Measurements from ENCODE around the gene FGFR1OP2. TPM values are rescaled to one million over a fixed set of nuclear protein-coding genes. Genes with fewer than 3 reads are reported as not detected.
"Not testable (repeated sequence)": the region's sequence is repeated elsewhere in the genome, so short reads cannot be mapped to it uniquely, and the experiment has no call there.

FGFR1OP2 gene
- total and polyA plus RNA-seq, 2 experiments from 2014 or later, result 35.6 to 45.0 TPM

- H3K4me1 Mint-ChIP-seq; H3K27me3 Mint-ChIP-seq (ENCODE audit: insufficient read depth, low read depth, poor library complexity); ATAC-seq; H3K9me2 ChIP-seq (ENCODE audit: insufficient read depth); H3K79me2 ChIP-seq (replicated peaks; ENCODE audit: insufficient read depth); H3K27ac Mint-ChIP-seq; H3K27me3 ChIP-seq (ENCODE audit: insufficient read depth); H3K27ac ChIP-seq (ENCODE audit: low read depth); H3K4me1 ChIP-seq (ENCODE audit: insufficient read depth); H3K4me3 Mint-ChIP-seq; H4K20me1 ChIP-seq (replicated peaks; ENCODE audit: insufficient read depth); H3K4me3 ChIP-seq; DNase-seq (ENCODE audit: low spot score); H2AFZ ChIP-seq; H3K9me3 Mint-ChIP-seq; H3F3A ChIP-seq (replicated peaks; ENCODE audit: low read depth); H3K4me2 ChIP-seq: not testable (repeated sequence)
- peaks cover 24% of the 10 kb centered on the region for H3K36me3 Mint-ChIP-seq (ENCODE audit: low read depth)
- peaks cover 24% of the 10 kb centered on the region; the same call in 1 of the 2 replicates for H3K36me3 ChIP-seq (ENCODE audit: insufficient read depth)
These were observed 23.1 kb downstream of the FGFR1OP2 start for GRCh38 chr12:26961391-26961790.

- no peak for TF ChIP-seq CREB1 (CRISPR knock-in tag; IDR thresholded peaks at IDR 0.05; ENCODE audit: low read depth)
- TF ChIP-seq, protein P1, sequence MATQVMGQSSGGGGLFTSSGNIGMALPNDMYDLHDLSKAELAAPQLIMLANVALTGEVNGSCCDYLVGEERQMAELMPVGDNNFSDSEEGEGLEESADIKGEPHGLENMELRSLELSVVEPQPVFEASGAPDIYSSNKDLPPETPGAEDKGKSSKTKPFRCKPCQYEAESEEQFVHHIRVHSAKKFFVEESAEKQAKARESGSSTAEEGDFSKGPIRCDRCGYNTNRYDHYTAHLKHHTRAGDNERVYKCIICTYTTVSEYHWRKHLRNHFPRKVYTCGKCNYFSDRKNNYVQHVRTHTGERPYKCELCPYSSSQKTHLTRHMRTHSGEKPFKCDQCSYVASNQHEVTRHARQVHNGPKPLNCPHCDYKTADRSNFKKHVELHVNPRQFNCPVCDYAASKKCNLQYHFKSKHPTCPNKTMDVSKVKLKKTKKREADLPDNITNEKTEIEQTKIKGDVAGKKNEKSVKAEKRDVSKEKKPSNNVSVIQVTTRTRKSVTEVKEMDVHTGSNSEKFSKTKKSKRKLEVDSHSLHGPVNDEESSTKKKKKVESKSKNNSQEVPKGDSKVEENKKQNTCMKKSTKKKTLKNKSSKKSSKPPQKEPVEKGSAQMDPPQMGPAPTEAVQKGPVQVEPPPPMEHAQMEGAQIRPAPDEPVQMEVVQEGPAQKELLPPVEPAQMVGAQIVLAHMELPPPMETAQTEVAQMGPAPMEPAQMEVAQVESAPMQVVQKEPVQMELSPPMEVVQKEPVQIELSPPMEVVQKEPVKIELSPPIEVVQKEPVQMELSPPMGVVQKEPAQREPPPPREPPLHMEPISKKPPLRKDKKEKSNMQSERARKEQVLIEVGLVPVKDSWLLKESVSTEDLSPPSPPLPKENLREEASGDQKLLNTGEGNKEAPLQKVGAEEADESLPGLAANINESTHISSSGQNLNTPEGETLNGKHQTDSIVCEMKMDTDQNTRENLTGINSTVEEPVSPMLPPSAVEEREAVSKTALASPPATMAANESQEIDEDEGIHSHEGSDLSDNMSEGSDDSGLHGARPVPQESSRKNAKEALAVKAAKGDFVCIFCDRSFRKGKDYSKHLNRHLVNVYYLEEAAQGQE (IDR thresholded peaks at IDR 0.05; ENCODE audit: unreplicated experiment), result no peak
- TF ChIP-seq EZH2 (IDR thresholded peaks at IDR 0.05; ENCODE audit: low read depth, unreplicated experiment), result no peak
- TF ChIP-seq CTCF (conservative IDR thresholded peaks at IDR 0.05; ENCODE audit: low read depth in 2 of 2), result no peak
- TF ChIP-seq JUNB (IDR thresholded peaks at IDR 0.05; ENCODE audit: unreplicated experiment), result no peak
- no peak for TF ChIP-seq ZNF114 (CRISPR knock-in tag; IDR thresholded peaks at IDR 0.05)
- no peak for TF ChIP-seq ZNF331 (CRISPR knock-in tag; IDR thresholded peaks at IDR 0.05; ENCODE audit: low read depth)
- TF ChIP-seq STAT1 (IDR thresholded peaks at IDR 0.05; ENCODE audit: unreplicated experiment), result no peak
- H3K27ac Mint-ChIP-seq, result no peak overlapping the region
- H3K9me3 Mint-ChIP-seq, result no peaks in the 10 kb centered on the region
- peaks cover 20% of the 10 kb centered on the region for H3K36me3 Mint-ChIP-seq (ENCODE audit: low read depth)
- no peaks in the 10 kb centered on the region for H3K27me3 Mint-ChIP-seq (ENCODE audit: insufficient read depth, low read depth, poor library complexity)
- H3K4me1 ChIP-seq (ENCODE audit: insufficient read depth), result no peaks in the 10 kb centered on the region
- DNase-seq (ENCODE audit: low spot score), result no peak
- no peaks in the 10 kb centered on the region for H4K20me1 ChIP-seq (replicated peaks; ENCODE audit: insufficient read depth)
- ATAC-seq, result no peak
- no peaks in the 10 kb centered on the region for H3K79me2 ChIP-seq (replicated peaks; ENCODE audit: insufficient read depth)
- H3K27me3 ChIP-seq (ENCODE audit: insufficient read depth), result no peaks in the 10 kb centered on the region
- H3K4me3 Mint-ChIP-seq, result no peak overlapping the region
- no peaks in the 10 kb centered on the region for H3F3A ChIP-seq (replicated peaks; ENCODE audit: low read depth)
- H3K4me1 Mint-ChIP-seq, result no peaks in the 10 kb centered on the region
- no peaks in the 10 kb centered on the region for H3K9me2 ChIP-seq (ENCODE audit: insufficient read depth)
- peaks cover 25% of the 10 kb centered on the region; the same call in 1 of the 2 replicates for H3K36me3 ChIP-seq (ENCODE audit: insufficient read depth)
- H3K4me3 ChIP-seq, result no peak overlapping the region
- H3K4me2 ChIP-seq, result no peak overlapping the region
- no peak overlapping the region for H3K27ac ChIP-seq (ENCODE audit: low read depth)
- no peak overlapping the region for H2AFZ ChIP-seq
These were observed 23.5 kb downstream of the FGFR1OP2 start for GRCh38 chr12:26961803-26962202.
